Measurements from ENCODE around the gene ZBTB20.

ZBTB20 gene

GRCh38 chr3:114896978-114897377, 250.1 kb downstream of the ZBTB20 start:
- TF ChIP-seq POLR2AphosphoS5 (IDR thresholded peaks at IDR 0.05; ENCODE audit: low read depth, low read length) (no peak), SIN3A (IDR thresholded peaks at IDR 0.05; ENCODE audit: borderline replicate concordance, insufficient read depth, low read length) (no peak), FOXP2 (optimal IDR thresholded peaks at IDR 0.05; ENCODE audit: borderline replicate concordance, extremely low read depth, extremely low read length, insufficient read depth) (no peak), REST (IDR thresholded peaks at IDR 0.05; ENCODE audit: insufficient read depth in 1 of 2, low read depth in 2 of 2, low read length in 2 of 2) (no peak), TAF1 (IDR thresholded peaks at IDR 0.05; ENCODE audit: borderline replicate concordance, insufficient read depth, low read length) (no peak)

- TF ChIP-seq FOXP2 (optimal IDR thresholded peaks at IDR 0.05; ENCODE audit: borderline replicate concordance, extremely low read depth, extremely low read length, insufficient read depth), result no peak
- TF ChIP-seq SIN3A (IDR thresholded peaks at IDR 0.05; ENCODE audit: borderline replicate concordance, insufficient read depth, low read length), result no peak
- TF ChIP-seq REST (IDR thresholded peaks at IDR 0.05; ENCODE audit: insufficient read depth in 1 of 2, low read depth in 2 of 2, low read length in 2 of 2), result no peak
- no peak for TF ChIP-seq TAF1 (IDR thresholded peaks at IDR 0.05; ENCODE audit: borderline replicate concordance, insufficient read depth, low read length)
- TF ChIP-seq POLR2AphosphoS5 (IDR thresholded peaks at IDR 0.05; ENCODE audit: low read depth, low read length), result no peak
Measured at GRCh38 chr3:114893361-114893760, 253.7 kb downstream of the ZBTB20 start.

- TF ChIP-seq POLR2AphosphoS5 (IDR thresholded peaks at IDR 0.05; ENCODE audit: low read depth, low read length) (no peak), TAF1 (IDR thresholded peaks at IDR 0.05; ENCODE audit: borderline replicate concordance, insufficient read depth, low read length) (no peak), REST (IDR thresholded peaks at IDR 0.05; ENCODE audit: insufficient read depth in 1 of 2, low read depth in 2 of 2, low read length in 2 of 2) (no peak), SIN3A (IDR thresholded peaks at IDR 0.05; ENCODE audit: borderline replicate concordance, insufficient read depth, low read length) (no peak)
Measured at GRCh38 chr3:114892880-114893279, 254.2 kb downstream of the ZBTB20 start.

- no peak for TF ChIP-seq TAF1 (IDR thresholded peaks at IDR 0.05; ENCODE audit: borderline replicate concordance, insufficient read depth, low read length)
- TF ChIP-seq SIN3A (IDR thresholded peaks at IDR 0.05; ENCODE audit: borderline replicate concordance, insufficient read depth, low read length), result no peak
- TF ChIP-seq POLR2AphosphoS5 (IDR thresholded peaks at IDR 0.05; ENCODE audit: low read depth, low read length), result no peak
- TF ChIP-seq REST (IDR thresholded peaks at IDR 0.05; ENCODE audit: insufficient read depth in 1 of 2, low read depth in 2 of 2, low read length in 2 of 2), result no peak
- TF ChIP-seq FOXP2 (optimal IDR thresholded peaks at IDR 0.05; ENCODE audit: borderline replicate concordance, extremely low read depth, extremely low read length, insufficient read depth), result no peak
Measured at GRCh38 chr3:114892131-114892879, 254.8 kb downstream of the ZBTB20 start.
